ENCODE measurements around the gene CNR2. TPM values are rescaled to one million over a fixed set of nuclear protein-coding genes. Genes with fewer than 3 reads are reported as not detected.
"Not testable (repeated sequence)": the region's sequence is repeated elsewhere in the genome, so short reads cannot be mapped to it uniquely, and the experiment has no call there.

Gene CNR2
- total RNA-seq, 4 donors from 2014 or later, result not detected

GRCh38 chr1:23862640-23863039 is 50.5 kb downstream of the CNR2 start:
- TF ChIP-seq CTCF (IDR thresholded peaks at IDR 0.05) (no peak), POLR2A (IDR thresholded peaks at IDR 0.05) (no peak)
- H3K4me3 ChIP-seq (ENCODE audit: low read depth, poor library complexity, severe bottlenecking), result no peak overlapping the region
- DNase-seq (ENCODE audit: low spot score in 2 of 2), result no peak
- intact Hi-C loops (cut with DNase I; ENCODE audit: low total_unique reads), result no loop called here
- 70 to 81% methylated on average over 3 of the region's 3 CpGs for WGBS, 2 donors

GRCh38 chr1:23854568-23854967 is 58.6 kb downstream of the CNR2 start:
- intact Hi-C loops (cut with DNase I; ENCODE audit: low total_unique reads), result no loop called here
- TF ChIP-seq CTCF (IDR thresholded peaks at IDR 0.05) (no peak), POLR2A (IDR thresholded peaks at IDR 0.05) (no peak)
- no peak overlapping the region for H3K4me3 ChIP-seq (ENCODE audit: low read depth, poor library complexity, severe bottlenecking)
- no peak for DNase-seq (ENCODE audit: low spot score in 2 of 2)
- WGBS, 2 donors, result 39 to 60% methylated on average over 2 of the region's 2 CpGs

- DNase-seq (ENCODE audit: low spot score in 2 of 2); H3K4me3 ChIP-seq (ENCODE audit: low read depth, poor library complexity, severe bottlenecking); intact Hi-C loops (cut with DNase I; ENCODE audit: low total_unique reads): not testable (repeated sequence)
- 92 to 95% methylated on average over 10 to 13 of the region's 34 CpGs for WGBS, 2 donors
Observed at GRCh38 chr1:23853124-23853523, 60.0 kb downstream of the CNR2 start.

- intact Hi-C loops (cut with DNase I; ENCODE audit: low total_unique reads); DNase-seq (ENCODE audit: low spot score in 2 of 2); H3K4me3 ChIP-seq (ENCODE audit: low read depth, poor library complexity, severe bottlenecking): not testable (repeated sequence)
Observed at GRCh38 chr1:23851406-23851805, 61.8 kb downstream of the CNR2 start.

- 92 to 93% methylated on average over 12 of the region's 12 CpGs for WGBS, 2 donors
- TF ChIP-seq CTCF (IDR thresholded peaks at IDR 0.05) (no peak), POLR2A (IDR thresholded peaks at IDR 0.05) (no peak)
- intact Hi-C loops (cut with DNase I; ENCODE audit: low total_unique reads), result no loop called here
- no peak overlapping the region for H3K4me3 ChIP-seq (ENCODE audit: low read depth, poor library complexity, severe bottlenecking)
- DNase-seq (ENCODE audit: low spot score in 2 of 2), result no peak
Observed at GRCh38 chr1:23848673-23849616, 64.2 kb downstream of the CNR2 start.

- intact Hi-C loops (cut with DNase I; ENCODE audit: low total_unique reads); H3K4me3 ChIP-seq (ENCODE audit: low read depth, poor library complexity, severe bottlenecking); DNase-seq (ENCODE audit: low spot score in 2 of 2): not testable (repeated sequence)
- 96 to 98% methylated on average over 2 of the region's 2 CpGs for WGBS, 2 donors
Observed at GRCh38 chr1:23847482-23848095, 65.6 kb downstream of the CNR2 start.

- H3K4me3 ChIP-seq (ENCODE audit: low read depth, poor library complexity, severe bottlenecking), result no peak overlapping the region
- DNase-seq (ENCODE audit: low spot score in 2 of 2), result peak in 1 of 2 donors; percentile 3
- 98 to 100% methylated on average over 2 of the region's 2 CpGs for WGBS, 2 donors
- intact Hi-C loops (cut with DNase I; ENCODE audit: low total_unique reads), result no loop called here
- no peak for TF ChIP-seq CTCF (IDR thresholded peaks at IDR 0.05)
Observed at GRCh38 chr1:23845163-23845562, 68.0 kb downstream of the CNR2 start.

Data from lower leg skin (tissue), 4 donors.